Right lobe of liver (tissue), 4 donors: ENCODE results near the gene LECT2.

Source experiments
- CTCF ChIP-seq, 4 donors: fragments of 200-600 bp in 3 of 4; fragments of 450-650 bp in 1 of 4; IDR thresholded peaks; one replicate each; pipeline versions ENCODE4 v1.5.1 to v1.8.0; 2016 to 2022; ENCODE audit warnings: antibody characterized with exemption in 4 of 4, mild to moderate bottlenecking in 2 of 4
- POLR2A ChIP-seq: fragments of 450-650 bp; IDR thresholded peaks from one replicate; pipeline ENCODE4 v1.6.1; 2017; ENCODE audit warnings: antibody characterized with exemption, mild to moderate bottlenecking
- donor health status: DM: no; HTN: no; CAD: no.
- donor health status: DM: no; HTN: no; CAD: no.
- donor health status: DM: no; HTN: yes; CAD: no.

DNA sequence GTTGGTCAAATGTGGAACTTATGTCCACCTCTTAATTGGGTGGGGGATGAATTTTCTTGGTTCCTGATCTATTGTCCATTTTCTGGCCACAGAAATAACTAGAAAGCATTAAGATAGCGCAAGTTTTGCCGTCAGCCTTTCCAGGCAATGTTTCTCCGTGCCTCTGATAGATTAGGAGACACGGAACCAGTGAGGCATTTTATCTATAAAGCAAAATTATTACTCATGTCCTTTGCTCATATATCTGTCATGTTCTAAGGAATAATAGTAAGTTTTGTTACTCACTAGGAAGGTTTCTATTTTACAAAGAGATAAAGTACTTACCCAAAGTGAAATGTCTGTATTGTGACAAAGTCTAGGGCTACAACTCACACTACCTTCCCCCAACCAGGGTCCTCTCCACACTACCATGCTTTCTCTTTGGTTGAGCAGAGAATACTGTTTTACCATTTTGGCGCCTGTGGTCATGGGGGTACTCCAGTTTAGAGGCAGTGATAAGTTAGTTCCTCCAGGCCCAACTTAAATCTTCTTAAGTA, 39.2 kb downstream of the LECT2 start:
- TF ChIP-seq CTCF (IDR thresholded peaks at IDR 0.05) (no peak), POLR2A (no peak)
